SK-N-SH (cell line): ENCODE results near the gene ABCA1. TPM values are rescaled to one million over a fixed set of nuclear protein-coding genes. Genes with fewer than 3 reads are reported as not detected.

Experiments
- CTCF ChIA-PET: fragments of 300-600, 350-600 bp; formaldehyde crosslinking; extraction: SDS; loops from one replicate; lab custom pipeline; 2021; lab: Yijun Ruan, JAX
- POLR2A ChIA-PET: fragments of 350-600 bp; sonication (Branson Sonifier 250); formaldehyde crosslinking; extraction: SDS; loops from one replicate; lab custom pipeline; 2020; ENCODE audit warnings: antibody characterized with exemption, inconsistent platforms; lab: Yijun Ruan, JAX
- DNase-seq: peaks from one replicate; pipeline ENCODE4 v3.0.0; 2012
- H2AFZ ChIP-seq: fragments of 200-600 bp; sonication (generic); 2 replicates; pipeline ENCODE4 v1.8.1; 2016; ENCODE audit warnings: antibody characterized with exemption, mild to moderate bottlenecking, low read depth
- H3F3A ChIP-seq: fragments of 200-600 bp; sonication (generic); replicated peaks from 2 replicates; pipeline ENCODE3; 2016; ENCODE audit warnings: antibody characterized with exemption, mild to moderate bottlenecking; ENCODE audit not compliant: insufficient read depth
- H3K27ac ChIP-seq, 2 experiments: fragments of 200-500 bp in 1 of 2; fragments of 200-600 bp in 1 of 2; sonication (Bioruptor generic) in 1 of 2; sonication (generic), shearing (Covaris generic) in 1 of 2; 2 replicates each; pipeline versions ENCODE4 v1.5.1 to v1.6.1; 2014 to 2016; ENCODE audit warnings: low read depth in 2 of 2, inconsistent platforms in 1 of 2, low read length in 1 of 2, mild to moderate bottlenecking in 1 of 2, mixed read lengths in 1 of 2
- H3K27me3 ChIP-seq: fragments of 200-600 bp; sonication (generic), shearing (Covaris generic); 2 replicates; pipeline ENCODE4 v1.6.1; 2016; ENCODE audit warnings: mixed run types; ENCODE audit not compliant: insufficient read depth
- H3K36me3 ChIP-seq, 2 experiments: fragments of 200-500 bp in 1 of 2; fragments of 200-600 bp in 1 of 2; sonication (Bioruptor generic) in 1 of 2; sonication (generic) in 1 of 2; replicated peaks in 1 of 2; 2 replicates each; pipeline versions ENCODE3 to v1.5.1; 2014 to 2016; ENCODE audit warnings: low read length in 1 of 2, mild to moderate bottlenecking in 1 of 2; ENCODE audit not compliant: insufficient read depth in 2 of 2, control insufficient read depth in 1 of 2
- H3K4me1 ChIP-seq, 2 experiments: fragments of 200-500 bp in 1 of 2; fragments of 200-600 bp in 1 of 2; sonication (Bioruptor generic) in 1 of 2; sonication (generic), shearing (Covaris generic) in 1 of 2; 2 replicates each; pipeline versions ENCODE4 v1.5.1 to v1.6.1; 2014 to 2016; ENCODE audit warnings: low read depth in 1 of 2, low read length in 1 of 2, mixed run types in 1 of 2; ENCODE audit not compliant: insufficient read depth in 2 of 2, control insufficient read depth in 1 of 2
- H3K4me2 ChIP-seq: fragments of 200-600 bp; sonication (generic), shearing (Covaris generic); 2 replicates; pipeline ENCODE4 v1.6.1; 2017; ENCODE audit warnings: mixed run types
- H3K4me3 ChIP-seq, 2 experiments: fragments of 200-500 bp in 1 of 2; fragments of 200-600 bp in 1 of 2; sonication (Bioruptor generic) in 1 of 2; sonication (generic), shearing (Covaris generic) in 1 of 2; 2 replicates each; pipeline versions ENCODE4 v1.5.1 to v1.8.1; 2014 to 2016; ENCODE audit warnings: low read depth in 2 of 2, inconsistent platforms in 1 of 2, low read length in 1 of 2, mild to moderate bottlenecking in 1 of 2, mixed read lengths in 1 of 2, moderate library complexity in 1 of 2
- H3K79me2 ChIP-seq: fragments of 200-600 bp; sonication (generic); 2 replicates; pipeline ENCODE4 v1.8.1; 2017; ENCODE audit warnings: mild to moderate bottlenecking; ENCODE audit not compliant: insufficient read depth
- H3K9ac ChIP-seq: fragments of 200-600 bp; sonication (generic); 2 replicates; pipeline ENCODE4 v1.6.1; 2017; ENCODE audit warnings: mixed run types
- H3K9me2 ChIP-seq: fragments of 200-600 bp; sonication (generic); 2 replicates; pipeline ENCODE4 v1.6.1; 2017; ENCODE audit warnings: mixed run types
- H3K9me3 ChIP-seq: fragments of 200-600 bp; sonication (generic); 2 replicates; pipeline ENCODE4 v1.6.1; 2017; ENCODE audit warnings: mixed run types, mild to moderate bottlenecking, moderate library complexity
- H4K20me1 ChIP-seq: fragments of 200-600 bp; sonication (generic); 2 replicates; pipeline ENCODE4 v1.6.1; 2017; ENCODE audit warnings: mild to moderate bottlenecking, mixed run types; ENCODE audit not compliant: insufficient read depth
- EP300 ChIP-seq, 2 experiments: IDR thresholded peaks; 2 replicates each; pipeline versions ENCODE4 v1.4.0 to v1.6.1; 2012; ENCODE audit warnings: borderline replicate concordance in 1 of 2, low read depth in 1 of 2, low read length in 1 of 2
- FOXJ3 ChIP-seq: sonication (generic); formaldehyde crosslinking; IDR thresholded peaks from 2 replicates; pipeline ENCODE4 v1.5.1; 2020; ENCODE audit warnings: mild to moderate bottlenecking, missing genetic modification reagents
- JUND ChIP-seq: IDR thresholded peaks from 2 replicates; pipeline ENCODE4 v1.4.0; 2012
- MEF2A ChIP-seq: IDR thresholded peaks from 2 replicates; pipeline ENCODE4 v1.4.0; 2012; ENCODE audit warnings: low read depth, borderline replicate concordance
- NFIC ChIP-seq: IDR thresholded peaks from 2 replicates; pipeline ENCODE4 v1.4.0; 2012; ENCODE audit warnings: borderline replicate concordance
- NRF1 ChIP-seq: IDR thresholded peaks from 2 replicates; pipeline ENCODE4 v1.6.1; 2012; ENCODE audit warnings: low read depth, mild to moderate bottlenecking, low read length
- RAD21 ChIP-seq: IDR thresholded peaks from 2 replicates; pipeline ENCODE4 v1.6.1; 2012; ENCODE audit warnings: mild to moderate bottlenecking, low read length
- RCOR1 ChIP-seq: fragments of 150-350 bp; IDR thresholded peaks from 2 replicates; pipeline ENCODE4 v1.6.1; 2017; ENCODE audit warnings: antibody characterized with exemption, low read length
- RFX5 ChIP-seq: IDR thresholded peaks from 2 replicates; pipeline ENCODE4 v1.6.1; 2012; ENCODE audit warnings: mild to moderate bottlenecking, improper control_type of control experiment, low read length
- SIN3A ChIP-seq: IDR thresholded peaks from 2 replicates; pipeline ENCODE4 v1.6.1; 2012; ENCODE audit warnings: low read depth, mild to moderate bottlenecking, low read length, moderate library complexity, borderline replicate concordance
- TAF1 ChIP-seq: IDR thresholded peaks from 2 replicates; pipeline ENCODE4 v1.6.1; 2012; ENCODE audit warnings: low read depth, mild to moderate bottlenecking, low read length, moderate library complexity, borderline replicate concordance
- TCF12 ChIP-seq: IDR thresholded peaks from 2 replicates; pipeline ENCODE4 v1.4.0; 2012
- TEAD4 ChIP-seq: IDR thresholded peaks from 2 replicates; pipeline ENCODE4 v1.4.0; 2012; ENCODE audit warnings: mild to moderate bottlenecking, borderline replicate concordance; ENCODE audit not compliant: insufficient read depth
- USF2 ChIP-seq: fragments of 150-350 bp; IDR thresholded peaks from 2 replicates; pipeline ENCODE4 v1.6.1; 2017; ENCODE audit warnings: antibody characterized with exemption, low read length, low read depth, borderline replicate concordance
- YY1 ChIP-seq: IDR thresholded peaks from 2 replicates; pipeline ENCODE4 v1.4.0; 2012; ENCODE audit warnings: low read depth, mild to moderate bottlenecking
- WGBS: methylation state at CpG from one replicate; pipeline ENCODE4 v1.1.6; 2017; ENCODE audit warnings: low lambda C conversion rate; 5-methylcytosine and 5-hydroxymethylcytosine counted together
- polyA plus RNA-seq, 3 experiments: library from polyadenylated mRNA; depleted of rRNA; stranded (reverse); fragments of >200 nt; gene quantifications; 2 replicates each; pipeline ENCODE4 v1.2.3, GENCODE V29; 2012
- TF ChIP-seq, protein P1 (sequence below): IDR thresholded peaks from 2 replicates; pipeline ENCODE4; 2012

Gene ABCA1
- polyA plus RNA-seq, 1 of the 3 experiments (the other 2 are of a cell fraction), result 5.3 TPM

- DNase-seq, result no peak
- no peak overlapping the region for H3K9ac ChIP-seq
- no peaks in the 10 kb centered on the region for H3K27me3 ChIP-seq
- H2AFZ ChIP-seq, result no peak overlapping the region
- H3K36me3 ChIP-seq, result peaks cover 4 to 64% of the 10 kb centered on the region in 2 experiments
- H3K27ac ChIP-seq, result no peak overlapping the region; a peak in 1 of 4 replicates
- H3K4me1 ChIP-seq, result peaks cover 0 to 58% of the 10 kb centered on the region in 2 experiments; a peak in 2 of 4 replicates
- no peaks in the 10 kb centered on the region for H3K9me3 ChIP-seq
- H4K20me1 ChIP-seq, result no peaks in the 10 kb centered on the region
- POLR2A ChIA-PET, result no interaction called here
- no peak overlapping the region for H3K4me3 ChIP-seq
- no peaks in the 10 kb centered on the region for H3K79me2 ChIP-seq
- H3K4me2 ChIP-seq, result no peak overlapping the region
- WGBS, result 95% methylated on average over 7 of the region's 7 CpGs
- no peaks in the 10 kb centered on the region for H3K9me2 ChIP-seq
- CTCF ChIA-PET, result interaction anchor here (3.4 to 6.9 kb wide), 3 partner anchors 20 to 614 kb away, joined by 13 to 31 read pairs (median 24); no protein-coding TSS in a partner anchor
- TF ChIP-seq YY1 (no peak), TAF1 (no peak), TCF12 (no peak), JUND (no peak), RAD21 (no peak), USF2 (no peak), FOXJ3 (CRISPR knock-in tag) (no peak), EP300 (IDR thresholded peaks at IDR 0.05; ENCODE audit: borderline replicate concordance in 1 of 2, low read depth in 1 of 2, low read length in 1 of 2) (no peak), SIN3A (no peak), NFIC (no peak), MEF2A (no peak), RFX5 (no peak), NRF1 (no peak), RCOR1 (no peak), TEAD4 (no peak)
- TF ChIP-seq, protein P1, sequence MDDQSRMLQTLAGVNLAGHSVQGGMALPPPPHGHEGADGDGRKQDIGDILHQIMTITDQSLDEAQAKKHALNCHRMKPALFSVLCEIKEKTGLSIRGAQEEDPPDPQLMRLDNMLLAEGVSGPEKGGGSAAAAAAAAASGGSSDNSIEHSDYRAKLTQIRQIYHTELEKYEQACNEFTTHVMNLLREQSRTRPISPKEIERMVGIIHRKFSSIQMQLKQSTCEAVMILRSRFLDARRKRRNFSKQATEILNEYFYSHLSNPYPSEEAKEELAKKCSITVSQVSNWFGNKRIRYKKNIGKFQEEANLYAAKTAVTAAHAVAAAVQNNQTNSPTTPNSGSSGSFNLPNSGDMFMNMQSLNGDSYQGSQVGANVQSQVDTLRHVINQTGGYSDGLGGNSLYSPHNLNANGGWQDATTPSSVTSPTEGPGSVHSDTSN, result no peak
- H3F3A ChIP-seq, result no peaks in the 10 kb centered on the region
Measured at GRCh38 chr9:104800068-104800785, 127.7 kb downstream of the ABCA1 start.
